Activated CD4-positive, alpha-beta T cell treated with anti-CD3 and anti-CD28 coated beads, Interleukin-2, amount 50 U/mL, for 4 hours (primary cell): ENCODE data around the gene CEP128.

Experiments used
- DNase-seq, 2 experiments: peaks; one replicate each; pipeline ENCODE4 v3.0.0-alpha.2; 2020

The CEP128 gene

GRCh38 chr14:80523518-80524117 lies 417.9 kb downstream of the CEP128 start:
- no peak for DNase-seq

- DNase-seq, result no peak
Observed at GRCh38 chr14:80522936-80523335, 418.6 kb downstream of the CEP128 start.

- DNase-seq, result no peak
Observed at GRCh38 chr14:80522411-80522810, 419.1 kb downstream of the CEP128 start.

DNA sequence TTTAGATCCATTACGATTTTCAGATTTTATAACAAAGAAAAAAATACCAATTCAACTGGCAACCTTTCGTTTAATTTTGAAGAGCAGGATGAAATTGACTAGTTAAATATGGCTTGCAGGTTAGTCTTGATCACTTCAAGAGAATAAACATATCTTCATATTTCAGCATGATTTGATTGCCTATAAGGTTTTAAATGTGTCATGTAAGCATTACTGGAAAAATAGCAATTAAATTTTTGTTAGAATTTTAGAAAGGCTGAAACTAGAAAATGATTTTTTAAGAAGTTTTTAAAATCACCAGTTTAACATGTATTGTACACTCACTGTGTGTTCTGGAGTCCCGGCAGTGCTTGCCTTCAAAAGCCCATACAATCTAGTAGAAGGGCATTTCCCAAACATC lies 420.1 kb downstream of the CEP128 start:
- DNase-seq, result no peak

DNA sequence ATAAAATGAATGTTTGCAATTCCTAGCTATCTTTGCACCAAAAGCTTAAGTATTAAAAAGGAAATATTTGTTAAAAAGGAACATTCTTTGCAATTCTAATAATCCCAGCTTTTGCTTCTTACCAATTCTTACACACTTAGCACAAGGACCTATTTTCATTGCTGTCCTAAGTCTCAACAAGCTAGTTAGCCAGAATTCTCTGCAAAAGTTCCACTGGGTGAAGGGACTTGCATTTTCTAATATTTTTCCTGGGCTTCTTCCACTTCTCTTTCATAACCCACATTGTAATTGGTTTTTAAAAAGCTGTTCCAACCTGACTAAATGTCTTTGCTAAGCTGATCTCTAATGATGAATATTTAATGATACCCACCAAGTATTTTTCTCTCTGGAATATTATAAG lies 422.5 kb downstream of the CEP128 start:
- no peak for DNase-seq

- no peak for DNase-seq
Observed at GRCh38 chr14:80518173-80518572, 423.4 kb downstream of the CEP128 start.

DNA sequence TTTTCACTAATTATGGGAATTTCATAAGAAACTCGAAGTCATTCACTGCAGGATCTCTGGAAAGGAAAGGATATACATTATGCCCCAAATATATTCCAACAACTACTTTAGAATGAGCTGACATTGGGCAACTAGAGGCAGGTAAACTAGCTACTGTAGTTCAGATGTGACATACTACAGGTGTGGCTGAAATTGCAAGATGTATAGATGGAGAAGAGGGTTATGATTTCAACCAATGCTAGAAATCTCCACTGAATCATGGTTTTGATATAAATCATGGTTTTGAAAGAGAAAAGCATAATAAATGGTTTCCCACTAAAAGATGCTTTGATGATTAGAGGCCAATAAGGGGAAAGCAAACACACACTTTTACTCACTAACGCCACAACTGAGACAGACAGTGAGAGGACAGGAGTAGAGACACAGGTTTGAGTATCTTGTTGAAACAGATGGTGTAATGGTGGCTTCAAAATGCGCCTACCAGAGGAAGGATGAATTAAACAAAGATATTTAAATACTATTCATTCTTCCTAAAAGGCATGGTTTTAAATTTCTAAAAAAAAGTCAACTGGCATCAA lies 434.2 kb downstream of the CEP128 start:
- DNase-seq, result no peak

DNA sequence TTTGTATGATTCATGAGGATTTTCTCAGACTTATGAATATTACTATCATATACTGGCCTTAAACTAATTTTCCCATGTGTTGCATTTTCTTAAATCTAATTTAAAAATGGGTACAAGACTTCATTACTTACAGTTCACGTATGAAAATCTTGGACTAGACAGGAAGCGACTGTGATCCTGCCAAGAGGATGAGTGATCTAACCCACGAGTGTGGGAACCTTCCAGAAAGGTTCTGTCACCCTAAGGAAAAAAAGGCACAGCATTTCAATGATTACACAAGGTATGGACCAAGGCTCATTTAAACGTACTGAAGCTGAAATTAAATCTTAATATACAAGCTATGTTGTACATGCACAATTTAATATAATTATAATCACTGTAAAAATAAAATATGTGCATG lies 436.8 kb downstream of the CEP128 start:
- DNase-seq, result no peak

DNA sequence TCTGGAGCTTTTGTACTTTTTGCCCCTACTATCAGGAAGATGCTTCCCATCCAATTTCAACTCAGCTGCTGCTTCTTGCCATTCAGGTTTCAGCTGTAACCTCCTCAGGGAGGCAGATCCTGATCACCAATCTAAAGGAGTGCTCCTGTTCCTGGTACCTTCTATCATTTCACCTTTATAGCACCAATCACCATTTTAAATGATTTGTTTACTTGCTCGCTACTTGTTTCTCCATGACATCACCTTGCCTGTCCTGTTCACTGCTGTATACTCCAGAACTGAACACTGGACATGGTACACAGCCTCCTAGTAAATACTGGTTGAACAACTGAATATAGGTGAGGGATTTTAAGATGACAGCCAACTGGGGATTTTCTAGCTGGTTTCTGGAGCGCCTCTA lies 443.0 kb downstream of the CEP128 start:
- DNase-seq, result no peak

GRCh38 chr14:80496090-80496489 lies 445.4 kb downstream of the CEP128 start:
- no peak for DNase-seq

DNA sequence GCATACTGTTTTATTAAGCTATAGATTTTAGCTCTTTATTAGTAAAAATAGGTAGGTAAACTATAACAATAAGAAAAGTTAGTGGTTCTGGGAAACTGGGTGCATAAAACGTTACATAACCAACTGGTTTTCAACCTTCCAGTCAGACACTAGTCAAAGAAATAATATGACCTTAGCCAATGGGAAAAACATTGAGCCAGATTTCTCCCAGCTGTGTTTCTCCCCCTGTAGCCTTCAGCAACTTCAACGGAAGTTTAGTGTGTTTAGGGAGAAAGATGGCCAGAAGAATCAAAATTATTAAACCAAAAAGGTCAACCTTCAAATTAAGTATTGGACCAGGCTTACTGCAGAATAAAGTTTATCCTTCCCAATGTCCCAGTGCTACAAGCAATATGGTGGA lies 446.8 kb downstream of the CEP128 start:
- no peak for DNase-seq

DNA sequence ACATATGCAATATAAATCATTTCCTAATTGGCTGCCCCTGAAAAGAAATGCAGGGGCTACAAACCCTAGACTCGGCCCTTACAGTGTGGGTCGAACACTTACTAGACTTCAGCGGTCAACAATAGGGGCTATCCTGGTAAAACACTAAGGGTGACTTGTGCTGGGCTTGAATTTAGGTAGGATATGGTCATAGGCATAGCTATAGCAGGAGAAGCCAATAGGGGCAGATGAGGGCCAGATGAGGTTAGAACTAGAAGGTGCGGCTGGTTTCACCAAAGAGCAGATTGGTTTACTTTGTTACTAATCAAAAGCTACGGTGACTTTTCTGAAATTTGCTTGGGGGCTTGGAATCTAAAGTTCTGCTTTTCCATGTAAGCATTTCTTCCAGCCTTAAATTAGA lies 447.9 kb downstream of the CEP128 start:
- no peak for DNase-seq

GRCh38 chr14:80491650-80492049 lies 449.9 kb downstream of the CEP128 start:
- no peak for DNase-seq

DNA sequence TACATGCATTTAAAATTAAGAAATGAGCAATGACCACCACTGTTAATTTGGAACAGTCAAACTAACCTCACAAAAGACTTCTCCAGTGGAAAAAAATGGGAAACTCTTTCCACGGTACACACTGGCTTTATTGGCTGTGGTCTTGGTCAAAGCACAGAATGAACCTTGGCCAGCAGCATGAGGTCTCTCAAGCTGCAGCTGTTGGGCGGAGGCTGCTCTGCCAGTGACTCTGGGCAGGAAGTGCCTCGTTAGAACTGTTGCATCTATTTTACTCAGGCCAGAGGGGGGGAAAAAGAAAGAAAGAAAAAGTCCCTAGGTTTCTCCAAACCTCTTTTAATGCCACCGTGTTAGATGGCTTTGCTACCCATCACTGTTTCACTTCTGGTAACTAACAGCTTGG lies 450.4 kb downstream of the CEP128 start:
- DNase-seq, result no peak

- DNase-seq, result no peak
Observed at GRCh38 chr14:80489513-80489912, 452.0 kb downstream of the CEP128 start.

DNA sequence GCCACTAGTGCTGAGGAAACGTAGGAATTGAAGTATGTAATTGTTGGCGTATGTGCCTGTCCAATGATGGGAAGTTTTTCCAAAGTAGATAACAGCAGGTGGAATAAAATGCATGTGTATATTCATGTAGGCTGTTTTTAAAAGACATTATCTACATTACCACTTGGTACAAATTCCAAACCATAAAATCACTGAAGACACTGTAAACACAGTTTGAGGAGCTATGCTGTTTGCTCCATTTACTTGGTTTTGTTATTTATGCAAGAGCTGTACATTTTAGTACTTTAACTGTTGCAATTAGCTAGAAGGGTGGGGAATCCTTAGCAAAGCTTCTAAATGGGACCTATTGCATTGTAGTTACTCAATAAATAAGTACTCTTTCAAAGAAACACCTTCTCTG lies 455.8 kb downstream of the CEP128 start:
- no peak for DNase-seq

DNA sequence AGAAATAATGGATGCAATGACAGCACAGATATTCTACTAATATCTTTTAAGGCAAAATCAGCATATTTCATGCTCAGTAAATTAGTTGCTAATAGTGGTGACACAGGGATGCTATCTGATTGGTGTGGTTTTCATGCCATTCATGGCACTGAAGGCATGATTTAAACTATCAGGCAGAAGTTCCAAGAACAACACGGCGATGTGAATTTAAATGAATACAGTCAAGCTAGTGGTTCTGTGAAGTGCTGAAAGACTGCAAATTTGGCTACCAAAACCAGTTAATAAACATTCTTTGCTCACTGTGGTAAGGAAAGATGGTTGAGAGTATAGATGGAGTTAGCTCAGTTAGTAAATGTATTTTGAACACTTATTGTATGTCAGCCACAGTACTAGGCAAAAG lies 458.2 kb downstream of the CEP128 start:
- DNase-seq, result no peak

DNA sequence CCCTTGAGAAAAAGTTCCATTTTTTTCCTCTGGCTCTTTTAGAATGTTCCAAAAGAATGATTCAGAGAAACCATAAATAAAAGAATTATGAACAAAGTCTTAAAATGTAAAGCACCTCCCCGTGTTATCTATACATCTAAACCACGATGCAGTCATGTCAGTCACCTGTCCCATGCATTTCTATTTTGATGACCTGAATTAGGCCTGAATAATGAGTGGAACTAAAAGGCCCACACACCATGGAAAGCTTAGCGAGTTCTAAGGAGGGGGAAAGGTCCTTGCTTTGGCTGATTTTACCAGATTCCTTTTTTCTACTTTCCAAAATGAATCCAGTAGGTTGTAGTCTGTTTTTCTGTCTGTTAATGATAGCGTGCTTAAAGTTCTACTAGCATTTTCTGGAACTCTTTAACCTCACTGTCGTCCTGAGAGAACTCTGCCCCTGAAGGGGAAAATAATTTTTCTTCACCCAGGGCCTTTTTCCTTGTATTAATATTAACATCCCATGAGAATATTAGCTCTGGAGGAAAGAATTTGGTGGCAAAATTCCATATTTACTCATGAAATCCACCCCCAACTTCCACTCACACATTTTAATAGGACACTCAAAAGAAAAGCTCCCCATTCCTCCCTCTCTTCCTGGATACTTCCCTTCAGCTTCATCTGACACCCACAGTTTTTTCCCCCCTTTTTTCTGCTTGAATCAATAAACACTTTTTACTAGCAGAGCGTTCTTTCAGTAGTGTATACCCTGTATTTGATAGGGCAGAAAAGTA lies 464.0 kb downstream of the CEP128 start:
- no peak for DNase-seq

DNA sequence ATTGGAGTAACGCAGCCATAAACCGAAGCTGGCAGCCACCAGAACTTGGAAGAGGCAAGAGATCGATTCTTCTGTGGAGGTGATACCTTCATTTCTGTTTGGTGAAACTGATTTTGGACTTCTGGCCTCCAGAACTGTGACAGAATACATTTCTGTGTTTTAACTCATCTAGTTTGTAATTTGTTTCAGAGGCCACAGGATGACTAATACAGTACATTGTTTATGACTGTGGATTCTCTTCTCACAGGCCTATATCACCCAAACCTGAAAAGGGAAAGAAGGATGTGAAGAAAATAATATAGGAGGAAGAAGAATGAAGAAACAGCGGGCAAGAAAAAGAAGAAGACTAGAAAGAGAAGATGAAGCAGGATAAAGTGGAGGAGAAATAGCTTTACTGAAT lies 466.5 kb downstream of the CEP128 start:
- DNase-seq, result no peak

DNA sequence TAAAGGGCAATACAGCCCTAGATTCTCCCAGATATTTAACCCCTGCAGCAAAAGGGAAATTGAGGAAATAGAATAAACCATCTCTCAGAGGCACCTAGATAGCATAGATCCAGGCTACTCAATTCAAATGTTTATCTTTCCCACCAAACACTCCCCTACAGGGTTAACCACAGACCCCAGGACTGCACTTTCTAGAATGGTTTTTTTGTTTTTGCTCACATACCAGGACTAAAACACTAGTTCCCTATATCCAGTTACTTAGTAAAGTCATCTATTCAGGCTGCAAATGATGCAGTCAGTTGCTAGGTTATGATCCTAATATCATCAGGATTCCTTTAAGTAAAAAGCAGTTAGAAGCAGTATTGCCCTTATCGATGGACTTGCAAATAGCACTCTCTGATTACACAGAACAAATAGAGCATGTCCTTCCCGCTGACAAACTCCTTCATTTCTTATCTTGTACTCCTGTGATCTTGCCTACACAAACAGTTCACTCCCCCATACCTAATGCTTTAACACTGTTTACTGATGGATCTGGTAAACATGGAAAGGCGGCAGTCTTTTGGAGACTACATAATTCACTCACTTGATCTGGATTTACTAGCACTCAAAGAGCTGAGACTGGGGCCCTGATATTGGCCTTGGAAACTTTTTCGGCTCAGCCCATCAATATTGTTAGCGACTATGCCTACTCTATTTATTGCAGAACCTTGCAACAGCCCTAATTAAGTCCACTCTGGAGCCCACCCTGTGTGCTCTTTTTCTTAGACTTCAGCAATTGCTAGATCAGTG lies 473.0 kb downstream of the CEP128 start:
- no peak for DNase-seq

DNA sequence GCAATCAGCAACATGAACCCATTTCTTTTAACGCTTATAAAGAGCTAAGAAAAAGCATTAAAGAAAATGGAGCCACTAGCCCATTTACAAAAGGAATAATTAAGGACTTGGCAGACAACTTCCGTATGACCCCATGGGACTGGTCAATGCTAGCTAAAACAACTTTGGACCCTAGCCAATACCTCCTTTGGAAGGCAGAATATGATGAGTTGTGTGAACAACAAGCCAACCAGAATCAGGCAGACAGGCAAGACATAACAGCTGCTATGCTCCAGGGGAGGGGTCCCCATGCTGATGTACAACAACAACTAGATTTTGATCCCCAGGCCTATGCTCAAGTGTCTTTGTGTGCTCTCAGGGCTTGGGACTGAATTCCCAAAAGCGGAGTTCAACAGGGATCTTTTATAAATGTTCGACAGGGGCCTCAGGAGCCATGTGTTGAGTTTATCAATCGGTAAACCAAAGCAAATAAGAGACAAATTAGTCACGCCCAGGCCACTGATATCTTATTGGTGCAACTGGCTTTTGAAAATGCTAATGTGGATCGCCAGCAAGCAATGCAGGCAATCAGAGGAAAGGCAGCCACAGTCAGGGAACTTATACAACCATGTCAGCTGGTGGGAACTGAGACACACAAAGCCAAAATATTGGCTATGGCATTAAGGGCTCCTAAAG lies 475.9 kb downstream of the CEP128 start:
- no peak for DNase-seq

- DNase-seq, result no peak
Observed at GRCh38 chr14:80464531-80465149, 476.9 kb downstream of the CEP128 start.

DNA sequence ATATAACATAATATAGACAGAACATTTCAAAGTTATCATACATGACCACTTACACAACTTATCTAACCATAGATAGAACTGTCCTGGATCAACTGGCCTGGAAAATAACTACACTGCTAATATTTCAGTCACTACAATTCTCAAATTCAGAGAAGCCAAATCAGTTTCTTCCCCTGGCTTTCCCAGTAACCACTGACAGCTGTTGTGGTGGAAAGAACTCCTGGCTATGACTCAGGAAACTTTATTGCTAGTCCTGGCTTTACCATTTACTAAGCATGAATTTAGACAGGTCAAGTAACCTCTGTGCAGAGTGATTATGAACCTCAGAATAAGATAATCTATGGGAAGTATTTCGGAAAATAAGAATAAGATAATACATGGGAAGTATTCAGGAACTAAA lies 485.3 kb downstream of the CEP128 start:
- no peak for DNase-seq
